Inflammatory macrophage (primary cell): Measurements from ENCODE around the gene DGKE.

ENCODE experiments used
- DNase-seq, 2 donors: peaks; one replicate each; pipeline ENCODE4 v3.0.0-alpha.2; 2020 to 2022

Gene DGKE

DNA sequence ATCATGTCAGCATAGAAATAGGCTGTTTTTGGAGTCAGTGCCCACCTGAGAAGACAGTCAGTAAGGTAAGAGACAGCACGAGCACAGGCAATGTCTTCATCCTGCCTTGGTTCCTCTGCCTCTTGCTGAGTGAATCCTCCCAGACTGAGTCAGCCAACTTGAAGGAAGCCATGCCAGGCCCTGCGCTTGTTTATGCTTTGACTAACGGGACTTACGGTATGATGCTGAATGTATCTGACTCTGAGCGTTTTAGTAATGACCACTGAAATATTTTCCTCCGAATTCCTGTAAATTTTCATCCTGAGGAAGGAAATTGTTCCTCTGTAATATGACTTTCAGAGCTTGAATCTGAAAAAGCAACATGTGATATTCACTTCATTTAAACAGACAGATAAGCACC lies 18.2 kb upstream of the DGKE start:
- no peak for DNase-seq

DNA sequence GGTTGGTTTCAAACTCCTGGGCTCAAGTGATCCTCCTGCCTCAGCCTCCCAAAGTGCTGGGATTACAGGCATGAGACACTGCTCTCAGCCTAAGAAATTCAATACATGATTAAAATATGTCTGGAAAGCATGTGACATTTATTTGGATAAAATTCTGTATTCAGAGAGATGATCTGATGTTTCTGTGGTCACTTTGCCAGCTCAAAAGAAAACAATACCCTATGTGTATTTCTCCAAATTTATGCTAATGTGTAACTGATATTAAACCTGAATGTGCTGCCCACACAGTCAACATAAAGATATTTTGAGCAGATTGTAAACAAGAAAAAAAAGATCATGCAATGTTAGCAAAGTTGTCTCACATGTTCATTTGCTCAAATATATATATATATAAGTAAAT lies 16.9 kb upstream of the DGKE start:
- DNase-seq = no peak

DNA sequence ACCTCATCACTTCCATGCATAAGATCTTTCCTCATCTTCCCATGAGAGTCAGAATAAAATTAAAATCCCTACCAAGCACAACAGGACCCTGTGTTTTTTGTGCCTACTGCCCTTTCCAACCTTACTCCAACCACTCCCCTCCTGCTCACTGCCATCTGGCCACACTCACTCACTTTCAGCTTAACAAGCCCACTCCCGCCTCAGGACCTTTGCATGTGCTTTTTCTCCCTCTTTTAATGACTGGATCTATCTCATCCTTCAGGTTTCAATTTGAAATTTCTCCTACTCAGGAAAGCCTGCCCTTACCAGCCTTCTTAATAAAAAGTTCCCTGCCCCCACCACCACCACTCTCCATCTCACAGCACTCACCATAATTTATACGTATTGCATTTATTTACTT lies 14.9 kb upstream of the DGKE start:
- DNase-seq = no peak

DNA sequence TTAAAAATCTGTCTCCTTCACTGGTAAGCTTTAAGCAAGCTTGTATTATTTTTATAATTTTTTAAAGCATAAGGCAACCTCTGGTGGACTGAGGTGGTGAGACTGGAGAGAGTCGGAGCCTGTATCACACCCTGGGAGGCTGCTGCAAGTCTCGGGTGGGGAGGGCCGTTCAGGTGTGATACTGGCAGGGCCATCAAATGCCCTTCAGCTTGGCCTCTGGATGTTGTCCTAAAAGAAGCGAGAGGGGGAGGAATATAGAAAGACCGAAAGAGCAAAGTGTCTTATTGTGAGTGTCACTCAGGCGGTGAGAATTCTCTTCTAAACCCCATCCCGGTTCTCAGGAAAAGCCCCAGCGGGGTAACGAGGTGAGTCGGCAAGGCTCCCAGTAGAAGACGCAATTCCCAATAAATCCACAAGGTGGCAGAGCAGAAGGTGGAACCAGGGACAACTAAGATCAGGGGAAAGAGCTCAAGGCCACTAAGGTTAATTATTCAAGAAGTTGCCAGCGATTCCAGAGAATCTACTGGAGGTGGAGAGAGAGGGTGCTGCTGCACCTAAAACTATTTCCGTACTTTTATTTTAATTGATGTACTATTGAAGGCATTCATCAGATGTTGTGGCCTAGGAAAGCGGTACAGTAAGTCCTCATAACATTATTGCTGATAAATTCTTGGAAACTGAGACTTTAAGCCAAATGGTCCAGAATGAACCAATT lies 14.4 kb upstream of the DGKE start:
- peak; percentile 70 to 71 for DNase-seq

DNA sequence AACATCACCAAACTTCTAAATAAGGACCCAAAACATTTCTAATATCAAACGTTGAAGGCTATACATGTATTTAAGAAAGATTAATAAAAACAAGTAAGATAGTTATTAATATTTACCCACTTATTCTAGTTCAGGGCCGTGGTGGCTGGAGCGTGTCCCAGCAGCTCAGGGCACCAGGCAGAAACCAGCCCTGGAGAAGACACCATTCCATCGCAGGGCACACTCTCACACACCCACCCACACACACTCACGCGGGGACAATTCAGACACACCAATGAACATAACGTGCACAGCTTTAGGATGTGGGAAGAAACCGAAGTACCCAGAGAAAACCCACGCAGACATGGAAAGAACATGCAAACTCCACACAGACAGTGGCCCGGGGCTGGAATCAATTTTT lies 13.7 kb upstream of the DGKE start:
- DNase-seq = no peak

DNA sequence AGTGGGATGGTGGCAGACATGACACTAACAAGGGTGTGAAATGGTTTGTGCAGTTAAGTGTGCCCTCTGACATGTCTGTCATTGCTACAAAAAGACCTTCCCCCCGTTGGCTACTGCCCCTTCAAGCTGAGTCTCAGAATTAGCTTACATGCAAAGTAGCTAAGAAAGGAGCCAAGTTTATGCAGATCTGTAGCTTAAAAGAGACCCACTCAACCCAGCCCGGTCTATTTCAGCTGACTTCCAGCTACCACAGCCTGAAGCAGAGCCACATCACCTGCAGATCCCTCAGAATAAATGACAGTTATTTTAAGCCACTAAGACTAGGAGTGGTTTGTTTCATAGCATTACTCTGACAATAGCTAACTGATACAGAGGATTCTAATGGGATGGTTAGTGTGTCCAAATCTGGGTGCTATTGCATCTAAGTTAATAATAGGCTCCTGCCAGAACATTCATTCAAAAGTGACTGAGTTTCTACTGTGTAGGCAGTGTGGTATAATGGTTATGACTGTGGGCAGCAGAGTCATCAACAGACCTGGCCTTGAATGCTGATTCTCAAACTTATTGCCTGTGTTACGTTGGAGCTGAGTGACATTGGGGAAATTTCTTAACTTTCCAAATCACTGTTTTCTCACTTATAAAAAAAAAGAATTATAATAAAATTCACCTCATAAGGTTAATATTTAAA lies 12.0 kb upstream of the DGKE start:
- no peak for DNase-seq

DNA sequence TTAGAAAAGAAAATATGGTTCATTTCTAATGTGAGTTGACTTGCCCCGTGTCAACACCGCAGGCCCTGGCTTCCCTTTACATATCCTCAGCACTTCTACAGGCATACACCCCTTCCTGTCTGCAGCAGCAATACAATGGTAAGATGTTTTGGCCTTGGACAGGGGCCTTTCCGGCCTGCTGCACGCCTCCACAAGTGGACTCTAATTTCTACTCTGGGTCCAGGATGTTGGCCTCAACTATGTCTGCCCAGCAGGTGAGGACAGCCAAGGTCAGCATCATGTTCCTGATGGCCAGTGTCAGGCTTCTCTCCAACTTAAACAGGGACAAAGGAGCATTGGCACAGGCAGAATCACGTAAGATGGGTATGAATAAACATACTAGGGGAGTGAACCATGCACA lies 11.2 kb upstream of the DGKE start:
- no peak for DNase-seq

DNA sequence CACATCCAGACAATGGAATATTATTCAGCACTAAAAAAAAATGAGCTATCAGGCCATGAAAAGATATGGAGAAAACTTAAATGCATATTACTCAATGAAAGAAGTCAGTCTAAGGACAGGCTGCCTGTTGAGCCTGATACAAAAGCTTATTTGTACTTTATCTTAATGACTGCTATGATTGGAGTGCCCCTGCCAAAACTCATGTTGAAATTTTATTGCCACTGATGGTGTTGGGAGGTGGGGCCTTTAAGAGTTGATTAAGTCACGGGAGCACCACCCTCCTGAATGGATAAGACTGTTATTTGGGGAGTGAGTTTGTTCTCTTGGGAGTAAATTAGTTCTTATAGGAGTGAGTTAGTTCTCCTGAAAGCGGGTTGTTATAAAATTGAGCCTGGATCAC lies 10.1 kb upstream of the DGKE start:
- no peak for DNase-seq

DNA sequence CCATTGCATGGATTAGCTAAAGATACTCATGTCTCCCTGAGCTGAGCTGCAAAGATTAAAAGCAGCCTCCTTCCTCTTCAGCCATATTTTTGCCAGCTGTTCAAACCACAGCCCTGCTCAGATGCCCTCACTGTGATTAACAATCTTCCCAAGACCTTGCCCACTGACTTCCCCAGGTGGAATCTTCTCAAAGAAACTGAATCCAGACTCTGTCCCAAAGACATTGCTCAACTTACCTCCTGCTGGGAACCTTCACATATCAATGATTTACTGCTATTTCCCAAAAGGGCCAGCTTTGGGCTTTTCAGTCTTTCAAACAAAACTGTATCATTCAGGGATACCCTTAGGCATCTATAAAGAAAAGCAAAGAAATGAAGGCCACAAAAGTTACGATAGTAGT lies 9.4 kb upstream of the DGKE start:
- DNase-seq = no peak

DNA sequence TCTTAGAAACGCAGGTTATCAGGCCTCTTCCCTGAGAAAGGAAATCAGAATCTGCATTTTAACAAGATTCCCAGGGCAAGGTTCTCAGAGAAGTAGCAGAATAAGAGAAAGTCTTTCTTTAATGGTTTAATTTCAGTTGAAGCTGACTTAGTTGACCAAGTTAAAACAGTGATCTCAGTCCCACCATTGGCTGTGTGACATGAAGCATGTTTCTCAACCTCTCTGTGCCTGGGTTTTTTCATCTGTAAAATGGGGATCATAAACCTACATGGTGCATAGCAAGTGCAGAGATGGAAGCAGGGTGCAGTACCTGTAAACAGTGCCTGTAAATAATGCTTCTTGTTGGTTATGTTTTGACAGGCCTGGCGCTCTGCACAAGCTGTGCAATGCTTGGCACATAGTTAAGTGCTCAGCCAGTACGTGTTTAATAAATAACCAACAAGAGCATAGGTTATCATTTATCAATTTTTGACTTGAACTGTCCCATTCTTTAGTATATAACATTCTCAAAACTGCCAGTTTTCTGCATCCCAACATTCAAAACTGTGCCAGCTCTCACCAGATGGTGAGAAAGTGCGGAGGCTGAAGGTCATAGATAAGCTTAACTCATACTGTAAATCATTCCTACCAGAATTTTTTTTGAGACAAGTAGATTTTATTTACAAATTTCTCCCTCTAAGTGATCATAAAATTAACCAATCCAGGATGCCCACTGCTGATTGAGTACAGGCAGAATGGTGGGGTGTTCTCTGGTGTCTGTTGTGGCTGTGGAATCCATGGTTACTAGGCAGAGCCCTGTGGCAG lies 7.1 kb upstream of the DGKE start:
- DNase-seq = no peak

DNA sequence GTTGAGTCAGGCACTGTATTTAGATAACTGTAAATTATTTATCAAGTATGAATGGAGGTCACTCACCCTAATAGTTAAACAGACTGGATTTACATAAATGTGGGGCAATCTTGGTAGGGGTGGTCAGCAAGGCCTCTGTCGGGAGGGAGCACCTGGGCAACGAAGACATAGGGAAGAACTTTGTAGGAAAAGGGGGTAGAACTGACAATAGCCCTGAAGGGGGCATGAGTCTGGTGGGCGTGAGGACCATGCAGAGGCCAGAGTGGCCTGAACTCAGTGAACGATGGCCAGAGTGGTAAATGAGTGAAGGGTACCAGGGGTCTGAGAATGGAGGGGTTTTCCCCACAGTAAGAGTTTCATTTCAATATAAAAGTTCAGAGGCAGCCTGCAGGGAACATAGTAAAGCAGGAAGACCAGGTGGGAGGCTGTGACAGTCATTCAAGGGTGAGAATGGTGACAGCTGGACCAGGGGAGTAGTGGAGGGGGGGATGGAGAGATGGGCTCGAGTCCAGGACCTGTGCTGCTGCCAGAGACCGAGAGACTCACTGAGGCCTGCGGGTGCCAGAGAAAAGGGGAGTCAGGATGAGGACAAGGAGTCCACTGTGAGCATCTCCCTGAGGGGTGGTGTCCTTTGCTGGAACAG lies 3.1 kb upstream of the DGKE start:
- no peak for DNase-seq

DNA sequence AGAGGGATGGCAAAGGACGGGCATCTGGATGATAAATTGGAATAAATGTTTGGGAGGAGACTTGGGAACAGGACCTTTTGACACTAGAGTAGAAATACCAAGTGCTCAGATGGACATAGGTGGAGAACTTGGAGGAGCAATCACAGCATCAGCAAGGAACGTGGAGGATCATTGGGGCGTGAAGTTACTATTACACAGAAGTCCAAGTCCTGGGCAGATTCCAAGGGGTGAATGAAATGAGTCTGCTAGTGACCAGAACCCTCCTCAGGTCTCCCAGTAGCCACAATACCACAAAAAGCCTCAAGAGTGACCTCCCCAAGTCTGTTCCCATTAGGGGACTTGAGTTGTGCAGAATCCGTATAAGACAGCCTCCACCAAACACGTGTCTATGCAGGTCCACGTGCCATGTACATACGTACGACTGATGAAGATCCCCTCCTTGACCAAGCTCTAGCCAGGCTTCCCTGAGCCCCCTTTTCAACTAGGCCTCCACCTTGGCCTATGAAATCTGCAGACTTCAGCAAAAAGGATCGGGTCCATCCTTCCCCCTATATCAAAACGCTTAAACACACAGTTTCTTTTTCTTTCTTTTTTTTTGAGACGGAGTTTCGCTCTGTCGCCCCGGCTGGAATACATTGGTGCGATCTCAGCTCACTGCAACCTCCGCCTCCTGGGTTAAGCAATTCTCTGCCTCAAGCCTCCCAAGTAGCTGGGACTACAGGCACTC lies 2.4 kb upstream of the DGKE start:
- no peak for DNase-seq

DNA sequence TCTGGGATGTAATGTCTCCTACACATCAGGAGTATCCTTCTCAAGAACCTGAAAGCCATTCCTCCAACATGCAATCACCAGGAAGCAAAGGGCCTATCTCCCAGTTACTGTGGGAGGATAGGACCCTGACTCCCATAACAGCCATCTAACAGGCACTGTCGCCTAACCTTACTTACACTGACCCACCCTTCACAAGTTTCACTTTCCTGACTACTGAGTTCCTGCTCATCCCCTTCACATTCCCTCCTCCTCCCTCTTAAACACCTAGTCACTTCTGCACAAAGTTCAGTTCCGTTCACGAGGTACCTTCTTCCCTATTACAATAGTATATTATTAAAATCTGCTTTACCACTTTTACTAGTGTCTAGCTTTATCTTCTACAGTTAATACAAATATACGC lies 1.5 kb upstream of the DGKE start:
- DNase-seq = no peak

DNA sequence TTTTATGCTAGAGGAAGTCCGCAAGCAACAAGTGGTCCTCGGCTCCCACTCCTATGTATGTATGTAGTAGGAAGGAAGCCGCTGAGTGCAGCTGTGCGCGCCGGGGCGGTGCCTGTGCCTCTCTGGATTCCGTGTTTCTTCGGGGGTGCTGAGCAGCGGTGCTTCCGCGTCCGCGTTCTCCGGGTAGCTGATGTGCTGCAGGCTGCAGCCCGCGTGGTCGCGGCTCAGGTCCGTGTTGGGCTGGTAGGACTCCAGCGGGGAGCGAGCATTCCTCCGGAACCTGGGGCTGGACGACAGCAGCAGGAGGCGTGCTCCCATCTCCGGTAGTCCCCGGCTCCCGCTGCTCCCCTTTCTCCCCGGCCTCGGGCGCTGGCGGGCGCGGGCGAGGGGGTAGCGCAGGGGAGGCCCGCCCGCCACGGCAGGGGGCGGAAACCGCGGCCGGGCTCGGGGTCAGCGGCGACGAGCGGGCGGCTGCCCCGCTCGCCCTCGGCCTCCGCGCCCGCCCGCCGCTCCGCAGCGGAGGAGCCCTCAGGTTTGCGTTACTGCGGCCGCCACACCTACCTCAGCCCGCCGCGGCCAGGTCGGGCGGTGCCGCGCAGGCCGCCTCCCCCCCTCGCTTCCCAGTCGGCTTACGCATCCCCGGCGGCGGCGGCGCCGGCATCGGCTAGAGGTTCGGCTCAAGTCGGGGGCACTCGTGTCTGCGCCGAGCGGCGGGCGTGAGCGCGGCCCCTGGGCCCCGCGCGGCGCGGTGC lies 718 bp upstream of the DGKE start:
- peak; percentile 46 to 74 for DNase-seq

DNA sequence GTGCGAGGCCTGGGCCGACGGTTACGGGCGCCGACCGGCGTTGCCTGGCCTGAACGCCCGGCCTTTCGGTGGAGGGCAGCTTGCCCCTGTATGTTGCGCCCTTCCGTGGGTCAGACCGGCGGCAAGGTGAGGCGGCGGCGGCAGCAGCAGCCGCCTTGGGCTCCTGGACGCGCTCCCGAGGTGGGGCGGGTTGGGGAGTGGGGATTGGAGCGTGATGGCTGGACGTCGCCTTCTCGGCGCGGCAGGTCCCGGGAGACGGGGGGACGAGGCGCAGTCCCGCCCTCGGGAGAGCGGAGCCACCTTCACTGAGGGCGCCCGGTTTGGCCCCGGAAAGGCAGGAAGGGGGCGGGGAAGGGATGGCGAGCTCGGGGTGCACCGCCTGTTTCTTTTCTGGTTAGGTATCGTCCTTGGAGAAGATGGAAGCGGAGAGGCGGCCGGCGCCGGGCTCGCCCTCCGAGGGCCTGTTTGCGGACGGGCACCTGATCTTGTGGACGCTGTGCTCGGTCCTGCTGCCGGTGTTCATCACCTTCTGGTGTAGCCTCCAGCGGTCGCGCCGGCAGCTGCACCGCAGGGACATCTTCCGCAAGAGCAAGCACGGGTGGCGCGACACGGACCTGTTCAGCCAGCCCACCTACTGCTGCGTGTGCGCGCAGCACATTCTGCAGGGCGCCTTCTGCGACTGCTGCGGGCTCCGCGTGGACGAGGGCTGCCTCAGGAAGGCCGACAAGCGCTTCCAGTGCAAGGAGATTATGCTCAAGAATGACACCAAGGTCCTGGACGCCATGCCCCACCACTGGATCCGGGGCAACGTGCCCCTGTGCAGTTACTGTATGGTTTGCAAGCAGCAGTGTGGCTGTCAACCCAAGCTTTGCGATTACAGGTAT lies 671 bp downstream of the DGKE start:
- DNase-seq = peak in 1 of 2 donors; percentile 24

DNA sequence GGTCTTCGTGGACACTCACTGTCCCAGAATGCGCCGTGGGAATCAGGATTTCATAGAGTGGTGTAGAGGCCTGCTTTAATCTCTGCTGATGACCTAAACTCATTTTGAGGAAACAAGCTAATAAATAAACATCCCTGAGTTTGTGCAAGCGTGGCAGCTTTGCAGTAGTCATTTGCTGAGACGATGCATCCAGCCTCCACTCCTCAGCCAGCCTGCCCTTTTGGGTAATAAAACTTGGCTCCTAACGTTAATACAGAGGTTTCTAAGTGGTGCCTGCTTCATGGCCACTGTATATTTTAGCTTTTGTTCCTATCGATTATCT lies 1.3 kb downstream of the DGKE start:
- DNase-seq = peak; percentile 41 to 61

DNA sequence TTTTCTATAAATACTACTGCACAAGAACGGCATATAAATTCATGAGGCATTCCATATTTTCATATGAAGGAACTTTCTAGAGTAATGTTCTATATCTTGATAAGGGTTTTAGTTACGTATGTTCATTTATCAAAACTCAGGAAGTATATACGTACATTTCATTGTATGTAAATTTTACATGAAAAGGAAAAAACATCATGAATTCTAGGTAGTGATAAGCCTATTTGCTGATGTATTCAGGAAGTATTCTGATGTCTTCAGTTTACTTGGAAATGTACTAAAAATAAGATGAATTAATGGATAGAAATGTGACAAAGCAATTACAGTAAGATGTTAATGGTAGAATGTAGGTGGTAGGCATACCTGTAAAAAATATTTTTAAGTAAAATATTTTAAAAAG lies 4.7 kb downstream of the DGKE start:
- no peak for DNase-seq

DNA sequence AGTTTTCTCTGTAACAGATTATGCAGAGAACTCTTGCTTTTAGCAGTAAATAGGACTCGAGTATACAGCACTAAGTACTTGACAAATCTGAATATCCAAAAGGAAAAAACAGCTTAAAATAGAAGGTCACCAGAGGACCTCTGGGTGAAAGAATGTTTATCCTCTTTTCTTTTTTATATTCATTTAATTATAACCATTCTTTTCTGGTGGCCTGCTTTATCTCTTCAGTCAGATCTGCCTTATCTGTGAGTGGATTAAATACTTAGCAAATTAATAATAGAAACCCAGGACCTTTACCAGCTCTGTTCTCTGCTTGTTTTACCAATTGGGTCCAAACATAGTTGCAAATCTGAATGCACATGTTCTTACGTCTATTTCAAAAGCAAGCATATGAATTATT lies 8.6 kb downstream of the DGKE start:
- no peak for DNase-seq

DNA sequence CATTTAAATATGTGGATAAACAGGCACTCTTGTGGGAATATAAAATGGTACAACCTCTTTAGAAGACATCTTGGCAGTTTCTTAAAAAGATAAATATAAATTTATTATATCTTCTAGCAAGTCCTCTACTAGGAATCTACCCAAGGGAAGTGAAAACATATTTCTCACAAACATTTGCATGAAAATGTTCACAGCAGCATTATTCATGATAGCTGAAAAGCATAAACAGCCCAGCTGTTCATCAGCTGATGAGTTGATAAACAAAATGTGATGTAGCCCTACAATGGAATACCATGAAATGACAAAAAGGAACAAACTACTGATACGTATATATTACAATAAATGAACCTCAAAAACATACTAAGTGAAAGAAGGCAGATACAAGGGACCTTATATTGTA lies 12.0 kb downstream of the DGKE start:
- DNase-seq = no peak

DNA sequence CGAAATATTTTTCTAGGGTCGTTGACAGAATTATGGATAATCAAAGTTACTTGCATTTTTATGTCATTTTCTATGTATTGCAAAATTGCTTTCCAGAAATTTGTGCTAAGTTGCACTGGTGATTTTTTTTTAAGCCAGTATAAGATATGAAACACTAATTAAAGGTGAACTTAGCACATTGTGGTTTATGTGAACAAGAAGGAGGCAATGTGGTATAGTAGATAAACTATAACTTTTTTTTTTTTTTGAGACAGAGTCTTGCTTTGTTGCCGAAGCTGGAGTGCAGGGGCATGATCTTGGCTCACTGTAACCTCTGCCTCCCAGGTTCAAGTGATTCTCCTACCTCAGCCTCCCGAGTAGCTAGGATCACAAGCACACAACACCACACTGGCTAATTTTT lies 13.2 kb downstream of the DGKE start:
- DNase-seq = no peak

DNA sequence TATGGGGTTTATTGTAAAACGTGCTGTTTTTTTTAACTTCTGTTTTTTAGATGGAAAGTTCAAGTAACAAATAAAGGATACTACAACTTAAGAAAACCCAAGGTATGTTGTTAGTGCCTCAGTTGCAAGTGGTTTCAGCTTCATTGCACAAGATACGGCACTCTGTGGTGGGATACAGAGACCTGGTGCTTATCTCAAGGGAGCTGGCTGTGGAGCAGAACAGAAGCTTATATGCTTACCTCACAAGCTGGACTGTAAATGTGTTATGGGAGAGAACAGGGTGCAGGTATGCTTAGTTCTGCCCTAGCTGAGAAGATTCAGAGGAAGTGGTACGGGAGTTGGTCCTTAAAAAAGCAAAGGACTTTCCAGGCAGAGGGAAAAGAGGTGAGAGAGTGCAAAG lies 15.2 kb downstream of the DGKE start:
- DNase-seq = no peak
